Measurements from ENCODE around the gene GNPNAT1.

The GNPNAT1 gene

DNA sequence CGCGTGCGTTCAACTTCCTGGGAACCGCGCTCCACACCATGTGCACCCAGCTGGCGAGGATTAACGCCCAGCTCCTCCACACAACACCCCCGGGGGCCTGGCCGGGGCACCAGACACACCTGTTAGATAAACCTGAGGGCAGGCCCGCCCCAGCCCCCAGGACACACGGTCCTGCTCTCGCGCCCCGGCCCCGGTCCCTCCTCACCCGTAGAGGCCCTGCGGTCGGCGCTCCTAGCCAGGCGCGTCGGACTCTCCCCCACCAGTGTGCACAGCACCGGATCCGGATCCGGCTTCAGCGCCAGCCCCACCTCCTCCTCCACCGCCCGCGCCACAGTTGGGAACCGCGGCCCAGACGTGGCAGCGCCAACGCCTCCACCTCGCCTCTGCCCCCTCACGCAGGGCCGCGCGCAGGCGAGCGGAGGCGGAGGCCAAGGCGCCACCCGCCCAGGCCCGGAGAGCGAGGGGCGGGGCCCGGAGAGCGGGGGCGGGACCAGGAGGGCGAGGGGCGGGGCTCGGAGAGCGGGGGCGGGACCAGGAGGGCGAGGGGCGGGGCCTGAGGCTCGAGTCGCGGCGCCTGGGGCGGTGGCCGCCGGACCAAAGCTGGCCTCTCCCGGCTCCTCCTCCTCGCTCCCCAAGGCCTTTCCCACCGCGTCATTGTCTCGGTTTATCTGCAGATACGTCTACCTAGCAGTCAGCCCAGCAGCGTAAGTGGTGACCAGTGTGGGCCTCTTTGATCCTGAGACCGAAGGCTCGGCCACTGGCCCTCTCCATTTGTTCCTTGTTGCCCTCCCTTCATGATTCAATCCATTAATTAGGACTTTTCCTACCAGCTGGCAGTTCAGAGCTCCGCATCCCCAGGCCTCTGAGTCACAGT, at the start of gene GNPNAT1:
TSS of gene GNPNAT1 (minus strand) at position 385 of the 874 bp plus-strand sequence. CDS start 6,957 bp downstream, outside the sequence.
- DNase-seq: peak; percentile 77

DNA sequence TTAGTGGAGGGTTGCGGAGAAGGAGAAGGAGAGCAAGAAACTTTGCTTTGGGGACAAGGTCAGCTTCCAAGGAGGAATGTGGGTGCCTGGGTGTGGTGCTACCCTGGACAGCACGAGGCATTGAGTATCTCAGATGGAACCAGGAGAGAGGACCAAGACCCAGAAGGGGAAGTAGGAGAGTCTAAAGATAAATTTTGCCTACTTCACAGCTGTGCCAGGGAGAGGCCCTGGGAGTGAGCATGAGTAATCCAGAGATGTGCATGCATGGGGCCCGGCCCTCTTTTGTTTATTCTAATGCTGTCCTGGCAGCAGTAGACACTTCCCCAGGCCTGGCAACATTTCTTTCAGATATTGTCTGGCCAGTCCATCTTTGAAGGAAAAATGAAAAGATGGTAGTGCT, 49.5 kb upstream of the GNPNAT1 start:
- DNase-seq: no peak

- DNase-seq: no peak
These were observed 46.0 kb upstream of the GNPNAT1 start for GRCh38 chr14:52837451-52837850.

GRCh38 chr14:52836063-52836462, 44.7 kb upstream of the GNPNAT1 start:
- no peak for DNase-seq

DNA sequence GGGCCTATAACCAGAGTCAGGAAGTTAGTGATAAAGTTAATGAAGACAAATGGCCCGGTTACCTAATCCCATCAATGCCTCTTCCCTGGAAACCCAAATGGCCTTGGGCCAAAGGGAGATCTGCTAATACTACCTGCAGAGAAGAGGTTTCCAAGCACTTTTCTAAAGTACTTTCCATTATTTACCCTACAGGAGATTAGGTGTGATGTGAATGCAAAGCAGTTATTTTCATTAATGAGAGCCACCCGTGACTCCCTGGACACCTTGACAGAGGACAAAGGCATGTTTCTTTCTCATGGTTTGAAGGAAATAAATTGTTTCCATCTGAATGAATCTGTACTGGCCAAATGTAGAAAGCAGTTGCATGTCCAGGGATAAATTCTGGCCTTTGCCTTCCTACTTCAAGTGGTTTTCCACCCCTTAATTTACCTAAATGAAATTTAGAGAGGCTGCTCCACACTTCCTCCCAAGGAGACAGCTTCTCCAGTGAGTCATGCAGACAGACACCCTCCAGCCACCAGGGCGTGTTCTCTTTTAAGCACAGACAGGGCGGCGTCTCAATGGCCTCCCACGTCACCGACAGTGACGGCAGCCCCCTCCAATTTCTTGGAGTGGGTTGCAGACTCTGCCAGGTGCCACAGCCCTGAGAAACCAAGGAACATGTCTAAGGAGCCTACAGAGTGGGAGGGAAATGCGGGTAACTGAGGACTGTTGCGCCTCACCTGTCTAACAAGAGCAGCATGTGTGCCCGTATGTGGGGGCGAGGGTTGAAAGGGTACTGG, 43.9 kb upstream of the GNPNAT1 start:
- no peak for DNase-seq

DNA sequence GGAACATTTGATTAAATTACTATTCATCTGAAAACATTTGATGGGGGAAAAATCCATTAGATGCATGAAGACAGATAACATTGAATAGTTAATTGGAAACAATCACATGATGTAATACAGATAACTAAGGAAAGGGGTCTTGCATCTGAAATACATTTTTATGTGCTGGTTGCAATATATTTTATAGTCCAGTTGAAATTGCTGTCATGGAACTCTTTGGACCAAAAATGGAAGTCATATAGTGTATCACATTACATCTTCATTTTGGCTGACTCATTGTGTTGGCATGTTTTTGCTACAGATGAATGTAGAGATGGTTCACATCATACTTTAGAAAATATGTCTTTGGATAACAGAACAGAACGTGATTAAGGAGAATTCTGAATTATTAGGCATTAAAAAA, 43.0 kb upstream of the GNPNAT1 start:
- no peak for DNase-seq

GRCh38 chr14:52833891-52834290, 42.5 kb upstream of the GNPNAT1 start:
- DNase-seq: no peak

- no peak for DNase-seq
These were observed 38.2 kb upstream of the GNPNAT1 start for GRCh38 chr14:52829527-52830185.

DNA sequence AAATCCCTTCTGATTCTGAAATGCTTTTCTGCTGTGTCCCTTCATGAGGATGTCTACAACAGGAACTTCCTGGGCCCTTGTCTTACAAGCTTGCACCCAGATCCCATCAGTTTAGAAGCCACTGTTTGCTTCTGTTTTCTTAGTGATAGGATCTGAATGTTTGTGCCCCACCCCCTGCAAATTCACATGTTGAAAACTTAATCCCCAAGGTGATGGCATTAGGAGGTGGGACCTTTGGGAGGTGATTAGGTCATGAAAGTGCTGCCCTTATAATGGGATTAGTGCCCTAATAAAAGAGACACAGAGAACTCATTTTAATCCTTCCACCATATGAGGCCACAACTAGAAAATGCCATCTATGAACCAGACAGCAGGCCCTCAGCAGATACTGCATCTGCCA, 36.0 kb upstream of the GNPNAT1 start:
- no peak for DNase-seq

DNA sequence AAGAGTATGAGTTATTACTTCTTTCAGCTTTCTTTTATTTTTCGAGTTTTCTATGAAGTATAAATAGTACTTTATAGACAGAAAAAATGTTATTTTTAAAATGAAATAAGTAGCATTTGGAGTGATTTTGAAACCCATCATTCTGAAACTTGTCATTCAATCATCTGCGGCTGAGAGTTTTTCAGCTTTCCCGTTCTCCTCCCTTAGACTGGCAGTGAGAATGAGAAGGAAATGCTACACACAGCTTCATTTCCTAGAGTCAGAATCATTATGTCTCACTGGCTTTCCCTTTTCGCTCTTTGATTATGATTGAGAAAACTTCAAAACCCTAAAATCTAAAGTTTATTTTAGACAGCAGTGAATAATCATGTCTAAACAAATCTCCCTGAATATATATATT, 33.7 kb upstream of the GNPNAT1 start:
- no peak for DNase-seq

- DNase-seq: no peak
These were observed 33.1 kb upstream of the GNPNAT1 start for GRCh38 chr14:52824462-52824861.

- DNase-seq: no peak
These were observed 30.4 kb upstream of the GNPNAT1 start for GRCh38 chr14:52821805-52822250.

DNA sequence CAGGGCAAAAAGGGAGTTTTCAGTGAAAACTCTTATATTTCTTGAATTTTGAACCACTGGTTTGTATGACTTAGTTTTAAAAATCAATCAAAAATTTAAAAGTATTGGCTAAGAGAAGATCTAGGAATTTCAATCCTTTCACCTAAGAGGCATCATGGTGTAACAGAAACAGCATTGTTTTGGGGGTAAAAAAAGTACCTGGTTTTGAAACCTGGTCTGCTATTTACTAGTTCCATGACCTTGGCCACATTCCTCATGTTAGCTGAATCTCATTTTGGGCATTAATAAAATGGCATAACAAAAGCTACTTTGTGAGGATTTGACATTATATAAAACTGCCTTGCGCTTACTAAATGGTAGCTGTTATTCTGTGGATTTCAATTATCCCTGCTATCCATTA, 16.7 kb upstream of the GNPNAT1 start:
- no peak for DNase-seq

DNA sequence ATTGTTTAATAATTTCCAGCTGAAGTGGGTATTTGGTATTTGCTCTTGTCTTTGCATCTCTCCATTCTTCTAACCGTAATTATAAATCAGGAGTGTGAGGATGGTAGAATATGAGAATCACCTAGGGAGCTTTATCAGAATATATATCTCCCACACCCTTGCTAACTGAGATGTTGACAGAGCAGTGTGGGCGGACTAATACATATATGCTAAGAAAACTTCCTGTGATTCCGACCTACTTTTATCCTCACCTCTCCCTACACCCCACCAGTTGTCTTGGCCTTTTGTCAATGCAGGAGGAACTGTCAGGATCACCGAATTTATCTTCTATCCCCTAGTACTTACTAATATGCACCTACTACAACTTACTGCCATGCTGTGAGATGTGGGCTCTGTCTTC, 14.7 kb upstream of the GNPNAT1 start:
- DNase-seq: no peak

DNA sequence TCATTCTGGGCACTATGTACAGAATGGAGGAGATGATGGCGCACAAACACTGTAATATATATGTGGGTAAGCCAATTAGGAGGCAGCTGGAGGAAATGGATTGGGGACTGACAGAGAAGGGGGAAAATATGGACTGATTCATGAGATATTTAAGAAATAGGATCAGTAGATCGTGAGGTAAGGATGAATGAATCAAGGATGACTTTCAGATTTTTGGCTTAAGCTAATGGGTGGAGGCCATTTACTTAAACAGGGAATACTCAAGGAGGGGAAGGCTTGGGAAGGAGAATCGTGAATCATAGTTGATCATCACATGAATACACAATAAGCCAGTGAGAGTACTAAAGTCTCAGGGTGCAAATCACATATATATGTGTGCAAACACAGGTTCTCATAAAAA, 11.2 kb upstream of the GNPNAT1 start:
- DNase-seq: no peak

GRCh38 chr14:52801014-52801712, 9.8 kb upstream of the GNPNAT1 start:
- no peak for DNase-seq

DNA sequence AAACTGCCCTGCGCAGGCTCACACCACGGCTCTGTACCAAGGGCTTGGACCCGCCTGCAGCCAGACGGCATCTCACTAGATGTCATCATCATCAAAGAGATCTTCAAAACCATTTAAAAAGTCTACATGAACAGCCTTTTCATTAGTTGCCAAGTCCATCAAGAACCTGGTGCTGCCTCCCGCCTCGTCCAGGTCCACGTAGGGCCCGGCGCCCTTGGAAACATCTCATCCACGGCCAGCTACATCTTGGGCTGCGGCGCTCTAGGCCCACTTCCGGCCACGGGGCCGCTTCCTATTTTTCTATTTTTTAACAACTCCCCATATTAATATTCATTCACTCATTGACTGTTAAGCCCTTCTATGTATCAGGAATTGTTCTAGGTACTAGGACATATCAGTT, 7.4 kb upstream of the GNPNAT1 start:
- no peak for DNase-seq

GRCh38 chr14:52797653-52798052, 6.2 kb upstream of the GNPNAT1 start:
- DNase-seq: no peak

- DNase-seq: no peak
These were observed 1.7 kb upstream of the GNPNAT1 start for GRCh38 chr14:52793061-52793460.

DNA sequence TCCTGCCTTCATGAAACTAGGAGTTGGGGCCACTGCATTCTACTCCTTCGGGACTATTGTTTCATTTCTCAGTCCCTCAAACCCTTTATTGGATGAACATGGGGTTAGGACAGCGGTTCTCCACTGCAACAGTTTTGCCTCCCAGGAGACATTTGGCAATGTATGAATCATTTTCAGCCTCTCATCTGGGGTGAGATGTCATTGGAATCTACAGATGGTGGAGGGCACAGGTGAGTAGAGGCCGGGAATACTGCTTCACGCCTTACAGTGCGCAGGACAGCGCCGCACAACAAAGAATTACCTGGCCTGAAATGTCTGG, 649 bp upstream of the GNPNAT1 start:
- no peak for DNase-seq

DNA sequence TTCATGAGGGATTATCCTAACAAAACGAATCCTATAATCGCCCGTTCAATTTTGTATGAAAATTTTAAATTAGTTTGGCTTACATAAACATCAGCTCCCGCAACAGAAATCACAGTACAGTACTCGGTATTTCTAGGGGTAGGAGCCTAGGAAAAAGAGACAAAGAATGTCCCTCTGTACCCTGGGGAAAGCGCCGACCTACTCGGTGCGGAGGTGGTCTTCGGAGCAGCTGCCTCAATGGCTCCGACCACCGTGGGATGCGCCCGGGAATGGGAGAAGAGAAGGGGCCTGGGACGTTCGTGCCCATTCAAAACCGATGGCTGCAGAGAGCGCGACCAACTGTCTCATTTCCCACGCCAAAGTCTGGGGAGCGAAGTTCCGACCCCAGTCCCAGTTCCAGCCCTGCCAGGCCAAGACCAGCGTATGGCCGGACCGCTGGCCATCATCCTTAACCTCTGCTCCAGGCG, 618 bp downstream of the GNPNAT1 start:
- no peak for DNase-seq

GRCh38 chr14:52790011-52790755, 1.2 kb downstream of the GNPNAT1 start:
- no peak for DNase-seq
